Skin epidermis (tissue), 12 donors: ENCODE data around the gene BMPER.
"Not testable (repeated sequence)": the region's sequence is repeated elsewhere in the genome, so short reads cannot be mapped to it uniquely, and the experiment has no call there.

Experiments
- H3K27ac ChIP-seq, 21 experiments: fragments of 200-600 bp; sonication (generic) in 11 of 21; one replicate each; pipeline ENCODE4 v1.5.0; 2020; ENCODE audit warnings: mild to moderate bottlenecking in 3 of 21, inconsistent platforms in 2 of 21, moderate library complexity in 2 of 21
- H3K4me3 ChIP-seq, 7 experiments: fragments of 200-600 bp; sonication (generic) in 2 of 7; one replicate each; pipeline ENCODE4 v1.5.0; 2020; ENCODE audit warnings: inconsistent platforms in 2 of 7, mild to moderate bottlenecking in 2 of 7, moderate library complexity in 1 of 7

The BMPER gene

GRCh38 chr7:34153656-34154270 is 248.4 kb downstream of the BMPER start:
- H3K27ac ChIP-seq: no peak overlapping the region
- no peak overlapping the region for H3K4me3 ChIP-seq

DNA sequence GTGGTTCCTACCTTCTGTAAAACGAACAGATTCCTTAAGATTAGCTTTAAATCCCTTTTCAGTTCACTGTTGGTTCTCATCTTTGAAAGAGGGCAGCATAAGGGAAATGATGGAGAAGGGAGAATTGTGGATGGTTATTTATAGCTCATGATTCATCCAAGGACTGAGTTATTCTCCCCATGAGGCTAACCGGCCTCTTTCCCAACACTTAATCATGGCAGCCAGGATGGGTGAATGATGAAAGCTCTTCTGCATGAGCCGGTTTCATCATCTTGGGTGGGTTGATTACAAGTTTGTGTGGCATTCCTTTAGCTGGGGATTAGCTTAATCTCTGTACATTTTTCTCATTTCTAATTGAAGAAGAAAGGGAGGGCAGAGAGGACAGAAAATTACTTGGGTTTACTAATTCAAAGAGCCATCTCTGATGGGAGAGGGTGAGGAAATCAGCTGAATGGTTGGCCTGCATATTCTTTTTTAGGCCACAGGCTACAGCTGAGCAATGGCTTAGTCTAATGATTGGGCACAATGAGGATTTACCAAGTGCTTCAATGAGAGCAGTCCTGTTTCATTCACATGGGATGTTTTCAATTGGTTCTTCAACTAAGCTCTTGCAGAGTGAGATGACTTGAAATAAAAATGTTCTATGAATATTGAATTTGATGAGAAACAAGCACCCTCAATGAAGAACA is 250.0 kb downstream of the BMPER start:
- peak overlapping the region in 1 of 21 experiments; percentile 3 for H3K27ac ChIP-seq

GRCh38 chr7:34156336-34156735 is 251.0 kb downstream of the BMPER start:
- no peak overlapping the region for H3K27ac ChIP-seq
- H3K4me3 ChIP-seq: no peak overlapping the region

More for the DNA sequence above, 250.0 kb downstream of the BMPER start:
- H3K4me3 ChIP-seq: no peak overlapping the region

GRCh38 chr7:34157137-34157536 is 251.8 kb downstream of the BMPER start:
- no peak overlapping the region for H3K27ac ChIP-seq
- no peak overlapping the region for H3K4me3 ChIP-seq

- Histone ChIP-seq H3K27ac (no peak overlapping the region), H3K4me3 (no peak overlapping the region)
Observed at GRCh38 chr7:34158368-34159153, 253.2 kb downstream of the BMPER start.

DNA sequence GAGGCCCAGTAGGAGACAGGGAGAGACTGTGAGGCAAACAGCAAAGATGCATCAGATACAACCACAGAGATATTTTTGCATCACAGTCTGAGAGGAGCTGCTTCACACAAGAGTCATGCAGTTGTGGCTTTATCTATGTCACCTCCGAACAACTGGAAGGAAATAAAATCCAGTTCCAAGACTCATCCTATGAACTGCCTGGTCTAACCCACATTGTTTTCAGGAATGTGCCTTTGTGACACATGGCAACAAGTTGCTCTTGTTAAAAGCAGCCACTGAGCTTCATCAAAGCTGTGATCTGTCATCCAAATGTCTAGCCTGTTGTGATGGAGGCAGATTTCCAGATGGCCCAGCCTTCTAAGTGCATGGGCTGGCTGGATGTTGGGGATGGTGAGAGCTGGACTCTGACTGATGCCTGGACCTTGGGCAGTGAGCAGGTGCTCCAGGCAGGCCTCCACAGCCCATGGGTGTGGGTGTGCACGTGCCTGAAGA is 255.0 kb downstream of the BMPER start:
- no peak overlapping the region for H3K27ac ChIP-seq
- H3K4me3 ChIP-seq: no peak overlapping the region

DNA sequence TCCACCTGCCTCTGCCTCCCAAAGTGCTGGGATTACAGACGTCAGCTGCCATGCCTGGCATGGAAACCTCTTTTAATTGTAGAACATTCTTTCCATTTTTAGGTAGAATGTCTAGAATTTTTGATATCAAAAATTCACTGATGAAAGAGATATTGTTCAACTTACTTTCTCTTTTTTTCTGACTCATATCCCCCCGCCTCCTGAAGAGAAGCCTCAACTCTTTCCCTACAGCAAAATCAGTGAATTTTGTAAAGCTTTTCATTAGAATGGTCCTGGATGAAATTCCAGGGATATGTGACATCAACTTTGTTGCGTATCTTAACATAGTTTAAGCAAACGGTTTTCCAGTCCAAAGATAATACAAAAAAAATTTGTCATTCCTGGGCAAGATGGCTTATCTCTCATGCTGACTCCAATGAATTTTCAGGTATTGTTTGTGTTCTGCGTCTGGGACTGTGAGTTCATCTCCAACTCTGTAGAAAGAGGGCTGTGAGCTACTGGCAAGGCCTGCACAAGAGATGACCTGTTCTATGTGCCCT is 256.8 kb downstream of the BMPER start:
- Histone ChIP-seq H3K4me3 (no peak overlapping the region), H3K27ac (no peak overlapping the region)

GRCh38 chr7:34162677-34163076 is 257.3 kb downstream of the BMPER start:
- Histone ChIP-seq H3K4me3 (no peak overlapping the region), H3K27ac (no peak overlapping the region)

GRCh38 chr7:34163956-34164355 is 258.6 kb downstream of the BMPER start:
- no peak overlapping the region for H3K27ac ChIP-seq
- H3K4me3 ChIP-seq: no peak overlapping the region

- Histone ChIP-seq H3K4me3 (no peak overlapping the region), H3K27ac (no peak overlapping the region)
Observed at GRCh38 chr7:34165466-34165865, 260.1 kb downstream of the BMPER start.

- Histone ChIP-seq H3K27ac (no peak overlapping the region), H3K4me3 (no peak overlapping the region)
Observed at GRCh38 chr7:34165927-34166550, 260.7 kb downstream of the BMPER start.

DNA sequence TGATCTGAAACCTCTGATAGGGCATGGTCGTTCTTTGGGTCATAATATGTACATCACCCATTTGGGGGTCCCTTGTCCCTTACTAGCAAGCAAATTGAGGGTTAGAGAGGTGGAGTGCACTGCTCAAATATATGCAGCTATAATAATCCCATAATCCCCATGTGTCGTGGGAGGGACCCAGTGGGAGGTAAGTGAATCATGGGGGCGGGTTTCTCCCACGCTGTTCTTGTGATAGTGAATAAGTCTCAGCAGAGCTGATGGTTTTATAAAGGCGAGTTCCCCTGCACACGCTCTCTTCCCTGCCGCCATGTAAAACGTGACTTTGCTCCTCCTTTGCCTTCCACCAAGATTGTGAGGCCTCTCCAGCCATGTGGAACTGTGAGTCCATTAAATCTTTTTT is 262.7 kb downstream of the BMPER start:
- Histone ChIP-seq H3K27ac (no peak overlapping the region), H3K4me3 (no peak overlapping the region)

GRCh38 chr7:34174688-34175616 is 269.6 kb downstream of the BMPER start:
- not testable (repeated sequence) for H3K27ac ChIP-seq
- H3K4me3 ChIP-seq: peak overlapping the region in 1 of 7 experiments; percentile 4

DNA sequence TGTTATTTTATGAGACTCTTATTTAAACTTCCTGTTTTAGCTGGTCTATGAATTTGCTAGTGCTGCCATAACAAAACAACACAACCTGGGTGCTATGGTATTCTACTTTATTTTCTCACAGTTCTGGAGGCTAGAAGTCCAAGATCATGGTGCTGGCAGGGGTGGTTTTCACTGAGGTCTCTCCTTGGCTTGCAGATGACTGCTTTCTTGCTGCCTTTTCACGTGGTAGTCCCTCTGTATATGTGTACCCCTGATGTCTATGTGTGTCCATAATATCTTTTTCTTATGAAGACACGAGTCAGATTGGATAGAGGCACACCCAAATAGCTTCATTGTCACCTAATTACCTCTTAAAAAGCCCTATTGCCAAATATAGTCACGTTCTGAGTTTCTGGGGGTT is 270.5 kb downstream of the BMPER start:
- H3K4me3 ChIP-seq: no peak overlapping the region

DNA sequence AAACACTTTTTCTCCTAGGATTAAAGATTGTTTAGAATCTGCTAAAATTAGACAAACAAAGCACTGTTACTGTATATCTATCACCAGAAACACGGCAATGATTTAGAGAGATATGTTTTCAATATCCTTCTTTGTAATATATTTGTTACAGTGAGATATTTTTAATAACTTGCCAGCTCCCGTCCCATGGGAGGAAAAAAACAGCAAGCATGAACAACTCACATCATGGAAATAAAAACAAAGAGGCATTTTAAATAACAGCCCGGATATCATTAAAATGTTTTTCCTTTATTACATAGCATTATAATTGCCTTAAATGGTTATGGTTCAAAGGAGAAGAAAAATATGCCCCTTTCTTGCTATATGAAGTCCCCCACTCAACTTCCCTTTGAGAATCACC is 272.1 kb downstream of the BMPER start:
- H3K4me3 ChIP-seq: no peak overlapping the region
- no peak overlapping the region for H3K27ac ChIP-seq

More for the DNA sequence above, 270.5 kb downstream of the BMPER start:
- no peak overlapping the region for H3K27ac ChIP-seq

GRCh38 chr7:34181271-34181958 is 276.1 kb downstream of the BMPER start:
- Histone ChIP-seq H3K27ac (no peak overlapping the region), H3K4me3 (no peak overlapping the region)

DNA sequence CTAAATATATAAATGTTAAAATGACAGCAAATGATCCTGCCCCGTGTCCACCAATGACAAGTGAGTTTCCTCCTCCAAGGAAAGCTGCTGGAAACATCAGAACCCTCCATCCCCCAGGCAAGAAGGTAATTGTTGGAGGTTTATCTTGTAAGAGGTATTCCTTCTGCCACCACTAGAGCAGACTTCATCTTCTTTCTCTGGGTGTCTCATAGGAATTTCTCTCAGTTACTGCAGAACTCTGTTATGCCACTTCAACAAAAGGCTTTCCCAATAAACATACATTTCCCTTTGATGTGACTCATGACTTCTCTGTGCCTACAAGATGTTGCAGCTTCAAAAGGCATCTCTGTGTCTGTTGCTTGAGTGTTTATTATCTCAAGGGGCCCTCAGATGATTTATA is 279.1 kb downstream of the BMPER start:
- Histone ChIP-seq H3K27ac (no peak overlapping the region), H3K4me3 (no peak overlapping the region)

- H3K4me3 ChIP-seq: no peak overlapping the region
- no peak overlapping the region for H3K27ac ChIP-seq
Observed at GRCh38 chr7:34187798-34188307, 282.5 kb downstream of the BMPER start.
